Measurements from ENCODE around the gene YPEL2.

GRCh38 chr17:59289981-59290301 lies 41.5 kb upstream of the YPEL2 start:
- TF ChIP-seq, protein P1, sequence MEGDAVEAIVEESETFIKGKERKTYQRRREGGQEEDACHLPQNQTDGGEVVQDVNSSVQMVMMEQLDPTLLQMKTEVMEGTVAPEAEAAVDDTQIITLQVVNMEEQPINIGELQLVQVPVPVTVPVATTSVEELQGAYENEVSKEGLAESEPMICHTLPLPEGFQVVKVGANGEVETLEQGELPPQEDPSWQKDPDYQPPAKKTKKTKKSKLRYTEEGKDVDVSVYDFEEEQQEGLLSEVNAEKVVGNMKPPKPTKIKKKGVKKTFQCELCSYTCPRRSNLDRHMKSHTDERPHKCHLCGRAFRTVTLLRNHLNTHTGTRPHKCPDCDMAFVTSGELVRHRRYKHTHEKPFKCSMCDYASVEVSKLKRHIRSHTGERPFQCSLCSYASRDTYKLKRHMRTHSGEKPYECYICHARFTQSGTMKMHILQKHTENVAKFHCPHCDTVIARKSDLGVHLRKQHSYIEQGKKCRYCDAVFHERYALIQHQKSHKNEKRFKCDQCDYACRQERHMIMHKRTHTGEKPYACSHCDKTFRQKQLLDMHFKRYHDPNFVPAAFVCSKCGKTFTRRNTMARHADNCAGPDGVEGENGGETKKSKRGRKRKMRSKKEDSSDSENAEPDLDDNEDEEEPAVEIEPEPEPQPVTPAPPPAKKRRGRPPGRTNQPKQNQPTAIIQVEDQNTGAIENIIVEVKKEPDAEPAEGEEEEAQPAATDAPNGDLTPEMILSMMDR (conservative IDR thresholded peaks at IDR 0.05; ENCODE audit: low read length) = no peak
- no peak for TF ChIP-seq EZH2phosphoT487 (IDR thresholded peaks at IDR 0.05; ENCODE audit: borderline replicate concordance)
